HCT116 (cell line): ENCODE measurements around the gene LSMEM2.

ENCODE experiments used
- CTCF ChIP-seq, 3 experiments: fragments of 200-600 bp in 1 of 3; sonication (generic) in 1 of 3; IDR thresholded peaks in 2 of 3; conservative IDR thresholded peaks in 1 of 3; 2 replicates each; pipeline ENCODE4 v1.5.1; 2012 to 2017; ENCODE audit warnings: low read depth in 2 of 3, low read length in 2 of 3, antibody characterized with exemption in 1 of 3, borderline replicate concordance in 1 of 3, control low read depth in 1 of 3, mild to moderate bottlenecking in 1 of 3, mixed read lengths in 1 of 3, mixed run types in 1 of 3, moderate library complexity in 1 of 3; ENCODE audit not compliant: insufficient read depth in 1 of 3
- FOSL1 ChIP-seq: IDR thresholded peaks from 2 replicates; pipeline ENCODE4 v1.6.1; 2012; ENCODE audit warnings: low read depth
- POLR2A ChIP-seq: IDR thresholded peaks from 2 replicates; pipeline ENCODE4 v1.7.0; 2011; ENCODE audit warnings: borderline replicate concordance; ENCODE audit not compliant: insufficient read depth, insufficient read length; ENCODE audit errors: extremely low read depth
- REST ChIP-seq: IDR thresholded peaks from 2 replicates; pipeline ENCODE4 v1.6.1; 2012; ENCODE audit warnings: low read depth

- no peak for TF ChIP-seq POLR2A
- no peak for TF ChIP-seq CTCF (IDR thresholded peaks at IDR 0.05 in 2 of 3, conservative IDR thresholded peaks at IDR 0.05 in 1 of 3; ENCODE audit: borderline replicate concordance in 1 of 3, insufficient read depth in 1 of 3, low read depth in 2 of 3, low read length in 2 of 3)
- TF ChIP-seq FOSL1: no peak
- TF ChIP-seq REST: no peak
Observed at GRCh38 chr3:50264383-50264963, 14.4 kb upstream of the LSMEM2 start.
